ENCODE measurements around the gene OR52D1.

The OR52D1 gene

DNA sequence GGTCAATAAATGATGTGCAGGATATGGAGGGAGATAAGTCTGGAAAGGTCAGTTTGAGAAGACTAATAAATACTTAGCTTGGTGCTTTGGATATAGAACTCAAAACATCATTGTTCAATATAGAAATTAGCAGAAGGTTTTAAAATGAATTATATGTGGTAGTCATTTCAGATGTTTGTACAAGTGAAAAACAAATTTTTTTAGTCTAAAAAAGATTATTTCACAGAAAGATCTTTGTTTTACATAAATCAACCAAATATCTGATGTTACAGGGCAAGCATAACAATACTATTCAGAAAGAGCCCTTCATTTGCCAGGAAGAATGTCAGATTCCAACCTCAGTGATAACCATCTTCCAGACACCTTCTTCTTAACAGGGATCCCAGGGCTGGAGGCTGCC, at the start of gene OR52D1:
OR52D1 (plus strand) TSS at position 301 of the 400 bp plus-strand sequence; CDS start at position 323, 22 bp downstream.
- DNase-seq = no peak

DNA sequence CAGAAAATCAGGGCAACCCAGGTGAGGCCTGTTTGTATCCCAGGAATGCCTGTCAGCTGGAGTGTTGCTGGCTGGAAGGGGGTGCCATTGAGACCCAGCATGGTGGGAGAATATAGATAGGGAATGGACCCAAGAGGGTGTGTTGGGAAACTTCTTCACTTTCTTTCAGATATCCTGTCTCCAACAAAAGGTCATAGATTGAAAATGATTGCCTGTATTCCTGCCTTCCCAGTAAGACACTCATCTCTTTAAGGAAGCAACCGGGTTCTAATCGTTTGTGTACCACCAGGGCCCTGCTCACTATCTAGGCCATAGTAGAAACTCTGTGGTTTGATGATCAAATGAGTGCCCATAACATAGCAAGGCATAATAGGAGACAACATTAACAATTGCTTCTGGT, 47.1 kb upstream of the OR52D1 start, which contains the start of gene OR51I1:
OR51I1 (minus strand) TSS at position 101 of the 400 bp plus-strand sequence; CDS start at position 101, 0 bp downstream.
- DNase-seq = no peak

DNA sequence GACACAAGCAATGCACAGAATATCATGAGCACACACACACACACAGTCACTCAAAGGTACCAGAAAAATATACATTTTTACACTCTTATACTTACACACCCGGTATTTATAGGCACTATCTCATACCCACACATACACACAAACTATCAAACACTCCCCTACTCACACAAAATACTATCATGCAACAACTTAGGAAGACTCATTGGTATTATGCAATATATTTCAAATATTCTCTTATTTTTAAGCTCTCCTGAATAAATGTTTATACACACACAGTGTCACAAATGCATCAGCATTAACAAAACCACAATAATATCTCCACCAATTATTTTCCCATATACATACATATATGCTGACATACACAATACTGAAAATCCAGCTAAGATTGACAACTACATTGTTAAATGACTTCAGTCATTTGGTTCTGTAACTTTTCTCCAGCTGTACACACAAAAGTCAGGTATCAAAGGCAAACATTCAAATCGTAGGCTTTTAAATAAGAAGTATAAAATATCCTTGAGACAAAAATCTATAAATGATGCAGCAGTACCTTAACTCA, 44.6 kb upstream of the OR52D1 start:
- DNase-seq = no peak

DNA sequence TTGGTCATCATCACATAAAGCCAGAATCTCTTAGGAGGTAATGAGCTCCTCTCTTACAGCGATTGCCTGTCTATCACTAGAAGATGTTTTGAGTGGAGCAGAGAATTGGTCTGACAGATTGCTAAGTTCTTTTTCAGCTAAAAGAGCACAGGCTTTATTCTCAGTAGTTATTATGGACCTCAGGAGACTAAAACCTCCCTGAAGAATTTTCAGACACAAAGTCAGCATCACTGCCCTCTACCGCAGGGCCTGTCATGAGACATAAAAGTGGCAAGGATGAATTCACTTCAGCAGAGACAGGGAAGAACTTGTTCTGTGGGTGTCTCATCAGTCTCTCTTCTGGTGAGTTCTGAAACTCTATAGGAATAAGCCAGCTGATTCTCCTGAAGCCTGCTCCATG, 39.5 kb upstream of the OR52D1 start, which contains the start of gene OR51I2:
OR51I2 (plus strand) TSS at position 301 of the 400 bp plus-strand sequence. CDS start 4,166 bp downstream, outside the sequence.
- no peak for DNase-seq

DNA sequence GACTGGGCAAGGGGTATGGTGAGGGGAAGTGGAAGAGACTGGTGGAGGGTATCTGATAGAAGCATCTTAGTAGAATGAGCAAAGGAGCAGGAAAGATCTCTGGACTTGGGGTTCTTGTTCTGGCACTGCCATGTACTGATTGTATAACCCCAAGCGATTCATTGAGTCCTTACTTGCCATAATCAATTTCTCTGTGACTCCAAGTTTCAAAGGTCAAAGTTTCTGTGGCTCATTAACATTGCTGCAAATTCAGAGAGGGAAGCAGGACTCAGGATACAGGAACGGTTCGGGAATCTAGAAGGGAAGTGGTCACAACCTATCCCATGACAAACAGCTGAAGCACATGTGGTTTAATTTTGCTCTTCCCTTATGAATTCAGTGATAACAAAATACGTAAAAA, 39.1 kb upstream of the OR52D1 start:
- no peak for DNase-seq

- no peak for DNase-seq
Measured at GRCh38 chr11:5460983-5461621, 27.4 kb upstream of the OR52D1 start.

DNA sequence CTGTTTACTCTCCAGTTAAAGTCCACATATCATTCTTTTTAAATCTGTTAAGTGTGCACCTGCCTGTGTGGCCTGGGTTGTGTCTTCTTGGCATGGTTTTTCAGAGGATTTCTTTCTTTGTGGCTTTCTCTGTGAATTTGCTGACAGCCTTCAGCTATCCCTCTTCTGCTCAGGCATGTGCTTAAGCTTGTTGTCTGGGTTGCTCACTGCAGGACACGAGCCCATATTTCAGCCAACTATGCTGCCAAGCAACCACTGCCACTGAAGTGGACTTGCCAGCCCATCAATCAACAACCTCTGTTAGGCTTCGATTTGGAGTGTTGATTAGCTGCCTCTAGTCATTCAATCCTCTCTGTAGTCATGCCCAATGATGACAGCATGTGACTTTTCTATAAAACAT, 21.0 kb upstream of the OR52D1 start:
- no peak for DNase-seq

DNA sequence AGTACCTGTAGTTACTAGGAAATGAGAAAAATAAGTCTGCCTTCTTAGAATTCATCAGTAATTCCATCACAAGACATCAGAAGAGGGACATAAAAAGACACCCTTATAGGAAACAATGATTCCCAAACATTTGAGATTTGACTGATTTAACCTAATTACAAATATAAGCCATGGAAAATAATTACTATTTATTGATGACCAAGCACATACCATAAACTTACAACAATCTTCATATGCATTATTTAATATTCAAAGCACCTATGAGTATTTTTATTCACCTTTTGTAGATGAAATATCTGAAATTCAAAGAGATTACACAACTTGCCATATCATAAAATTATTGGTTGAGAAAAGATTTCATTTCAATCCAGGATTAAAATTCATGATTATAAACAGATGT, 14.6 kb upstream of the OR52D1 start:
- no peak for DNase-seq

GRCh38 chr11:5476186-5476819, 12.2 kb upstream of the OR52D1 start:
- peak in 1 of 4 experiments; percentile 7 for DNase-seq

DNA sequence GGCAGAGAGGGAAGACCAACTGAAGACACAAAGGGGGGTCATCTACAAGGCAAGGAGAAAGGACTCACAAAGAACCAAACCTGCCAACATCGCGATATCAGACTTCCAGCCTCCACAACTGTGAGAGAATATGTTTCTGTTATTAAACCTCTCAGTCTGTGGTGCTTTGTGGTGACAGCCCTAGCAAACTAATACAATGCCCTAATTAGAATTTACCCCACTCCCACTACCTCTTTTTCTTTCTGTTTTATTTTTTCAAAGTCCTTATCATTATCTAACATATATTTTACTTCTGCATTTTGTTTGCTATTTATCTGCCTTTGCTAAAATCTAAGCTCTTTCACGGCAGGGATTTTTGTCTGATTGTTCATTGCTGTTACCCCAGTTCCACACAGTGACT, 2.5 kb upstream of the OR52D1 start:
- no peak for DNase-seq

DNA sequence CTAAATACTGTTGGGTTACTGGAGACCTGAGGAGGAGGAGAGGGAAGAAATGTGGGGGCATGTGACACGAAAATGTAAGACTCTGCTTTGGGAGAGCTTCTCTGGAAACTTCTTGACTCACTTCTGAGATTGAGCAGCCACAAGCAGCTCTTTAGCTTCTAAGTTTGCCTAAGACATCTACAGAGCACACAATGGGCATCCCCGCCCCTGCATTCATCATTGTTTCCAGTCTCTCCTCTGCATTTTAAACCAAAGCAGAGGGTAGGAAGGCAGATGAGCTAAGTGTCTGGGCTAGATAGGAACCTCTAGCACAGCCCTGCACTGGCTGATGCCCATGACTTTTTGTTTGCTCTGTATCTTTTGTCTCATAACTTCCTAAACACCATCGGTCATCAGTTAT, 2.1 kb upstream of the OR52D1 start:
- no peak for DNase-seq

GRCh38 chr11:5488798-5489399, 414 bp downstream of the OR52D1 start:
- no peak for DNase-seq

- DNase-seq = no peak
Measured at GRCh38 chr11:5489576-5490357, 1.3 kb downstream of the OR52D1 start.

- DNase-seq = no peak
Measured at GRCh38 chr11:5499671-5500070, 11.2 kb downstream of the OR52D1 start.

DNA sequence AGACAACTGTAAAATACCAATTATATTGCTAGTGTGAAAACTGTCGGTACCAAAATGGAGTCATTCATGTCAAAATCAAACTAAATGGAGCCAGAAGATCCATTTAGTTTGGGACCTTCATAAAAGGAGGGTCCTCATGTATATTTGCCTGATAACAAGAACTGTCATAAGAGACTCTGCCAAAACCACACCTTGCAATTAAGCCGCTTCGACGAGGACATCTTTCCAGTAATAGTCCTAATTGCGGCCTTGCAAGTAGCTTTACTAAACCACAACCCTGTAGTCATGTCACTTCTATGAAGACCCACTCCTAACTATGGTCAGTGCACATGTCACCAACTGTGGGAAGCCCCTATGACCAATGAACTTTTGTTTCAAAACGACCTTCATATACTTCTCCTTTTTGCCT, 11.9 kb downstream of the OR52D1 start:
- no peak for DNase-seq

- no peak for DNase-seq
Measured at GRCh38 chr11:5504403-5504921, 16.0 kb downstream of the OR52D1 start.

GRCh38 chr11:5505363-5506048, 17.0 kb downstream of the OR52D1 start:
- DNase-seq = no peak

DNA sequence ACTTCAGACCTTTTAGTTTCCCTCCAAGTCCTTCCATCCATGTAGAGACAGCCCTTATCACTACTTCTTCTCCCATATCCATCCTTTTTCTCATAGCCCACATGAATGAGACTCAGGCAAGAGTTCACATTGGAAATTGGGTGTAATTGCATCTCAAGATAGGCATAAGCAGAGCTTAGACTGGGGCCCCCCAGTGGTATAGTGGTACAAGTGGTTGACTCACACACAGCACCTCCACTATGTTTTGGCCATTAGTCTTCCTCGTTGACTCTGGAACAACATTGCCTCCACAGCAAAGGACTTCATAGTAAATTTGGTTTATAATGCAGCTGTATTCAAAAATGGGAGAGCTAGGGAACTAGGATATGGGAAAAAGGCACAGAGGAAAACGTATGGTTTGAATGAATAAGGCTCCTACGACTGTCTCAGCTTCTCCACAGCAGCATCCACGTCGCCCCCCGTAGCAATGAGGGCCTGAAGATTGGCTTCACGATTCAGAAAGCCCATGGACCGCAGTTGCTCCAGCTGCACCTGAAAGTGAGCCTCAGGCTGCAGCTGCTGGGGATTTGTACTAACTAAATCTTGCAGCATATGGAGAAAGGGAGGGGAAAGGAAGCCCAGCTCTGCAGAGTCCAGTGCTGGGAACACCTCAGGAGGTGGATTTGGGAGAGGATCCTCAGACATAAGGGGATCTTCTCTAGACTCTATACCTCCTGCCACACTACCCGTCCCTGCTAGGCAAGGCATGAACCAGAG, 18.9 kb downstream of the OR52D1 start:
- DNase-seq = no peak

- DNase-seq = no peak
Measured at GRCh38 chr11:5507933-5508305, 19.4 kb downstream of the OR52D1 start.

- DNase-seq = no peak
Measured at GRCh38 chr11:5508605-5509004, 20.1 kb downstream of the OR52D1 start.

DNA sequence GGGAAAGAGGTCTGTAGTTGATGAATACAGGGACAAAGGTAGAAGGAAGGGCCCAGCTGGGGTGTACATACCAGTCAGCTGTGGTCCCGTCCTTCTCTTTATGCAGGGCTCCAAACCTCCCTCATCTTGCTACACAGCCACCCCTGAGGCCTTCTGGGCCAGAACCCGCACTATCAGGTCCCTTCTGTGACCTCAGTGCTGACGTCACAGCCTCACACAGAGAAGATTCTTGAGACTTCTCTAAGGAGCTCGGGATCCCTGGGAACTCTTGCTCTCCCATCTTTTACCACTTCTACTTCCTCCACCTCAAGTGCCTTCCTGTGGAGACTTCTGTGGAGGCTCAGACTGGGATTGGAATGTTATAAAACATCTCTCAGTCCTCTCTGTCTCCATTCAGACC, 21.3 kb downstream of the OR52D1 start, which contains the start of gene UBQLN3:
UBQLN3 (minus strand) TSS at position 155 of the 400 bp plus-strand sequence. CDS start 399 bp downstream, outside the sequence.
- no peak for DNase-seq

Data from activated CD4-positive, CD25-positive, alpha-beta regulatory T cell (primary cell).